Astrocyte (in vitro differentiated cells and primary cell): ENCODE measurements around the gene ZBP1. TPM values are rescaled to one million over a fixed set of nuclear protein-coding genes. Genes with fewer than 3 reads are reported as not detected.

ENCODE experiments used
- DNase-seq: peaks from one replicate; pipeline ENCODE4 v3.0.0-alpha.2; 2010; ENCODE audit warnings: low read depth
- FAIRE-seq: peaks from 2 replicates; lab custom pipeline; 2011; peaks lifted over from hg19 to GRCh38; lab: Jason Lieb, UNC
- H2AFZ ChIP-seq: 2 replicates; pipeline ENCODE4 v1.6.0; 2012; ENCODE audit warnings: low read depth, low read length, inconsistent platforms
- H3K27ac ChIP-seq: 2 replicates; pipeline ENCODE4 v1.5.1; 2011; ENCODE audit warnings: low read depth, low read length, inconsistent platforms
- H3K27me3 ChIP-seq: 2 replicates; pipeline ENCODE4 v1.6.0; 2011; ENCODE audit warnings: low read length, inconsistent platforms; ENCODE audit not compliant: insufficient read depth
- H3K36me3 ChIP-seq: 2 replicates; pipeline ENCODE4 v1.5.1; 2011; ENCODE audit warnings: low read length, inconsistent platforms; ENCODE audit not compliant: insufficient read depth
- H3K4me1 ChIP-seq: 2 replicates; pipeline ENCODE4 v1.5.1; 2011; ENCODE audit warnings: low read length, inconsistent platforms; ENCODE audit not compliant: insufficient read depth
- H3K4me2 ChIP-seq: 2 replicates; pipeline ENCODE4 v1.6.0; 2012; ENCODE audit warnings: low read length, inconsistent platforms
- H3K4me3 ChIP-seq: 2 replicates; pipeline ENCODE4 v1.5.1; 2011; ENCODE audit warnings: low read depth, mild to moderate bottlenecking, low read length, inconsistent platforms; ENCODE audit not compliant: insufficient read depth
- H3K79me2 ChIP-seq: 2 replicates; pipeline ENCODE4 v1.6.0; 2012; ENCODE audit warnings: mild to moderate bottlenecking, low read length, inconsistent platforms; ENCODE audit not compliant: insufficient read depth
- H3K9ac ChIP-seq: 2 replicates; pipeline ENCODE4 v1.6.0; 2012; ENCODE audit warnings: mild to moderate bottlenecking, low read length, inconsistent platforms
- H3K9me3 ChIP-seq: 2 replicates; pipeline ENCODE4 v1.5.1; 2012; ENCODE audit warnings: low read depth, mild to moderate bottlenecking, low read length, inconsistent platforms; ENCODE audit not compliant: insufficient read depth
- H4K20me1 ChIP-seq: 2 replicates; pipeline ENCODE4 v1.6.0; 2012; ENCODE audit warnings: low read length, inconsistent platforms; ENCODE audit not compliant: insufficient read depth
- H3K27ac Mint-ChIP-seq: one replicate; pipeline ENCODE4 v1.8.0; 2021; ENCODE audit warnings: mild to moderate bottlenecking, mixed read lengths; ENCODE audit not compliant: unreplicated experiment
- H3K27me3 Mint-ChIP-seq: one replicate; pipeline ENCODE4 v1.8.0; 2021; ENCODE audit warnings: low read depth, mixed read lengths; ENCODE audit not compliant: unreplicated experiment
- H3K36me3 Mint-ChIP-seq: one replicate; pipeline ENCODE4 v1.8.0; 2021; ENCODE audit warnings: low read depth, mixed read lengths; ENCODE audit not compliant: unreplicated experiment
- H3K4me1 Mint-ChIP-seq: one replicate; pipeline ENCODE4 v1.8.0; 2021; ENCODE audit warnings: low read depth, mixed read lengths; ENCODE audit not compliant: unreplicated experiment
- H3K4me3 Mint-ChIP-seq: one replicate; pipeline ENCODE4 v1.8.0; 2021; ENCODE audit warnings: mild to moderate bottlenecking, moderate library complexity, mixed read lengths; ENCODE audit not compliant: unreplicated experiment
- H3K9me3 Mint-ChIP-seq: one replicate; pipeline ENCODE4 v1.8.0; 2021; ENCODE audit warnings: mild to moderate bottlenecking, mixed read lengths; ENCODE audit not compliant: unreplicated experiment
- EZH2 ChIP-seq: IDR thresholded peaks from 2 replicates; pipeline ENCODE4 v1.6.1; 2012; ENCODE audit warnings: mild to moderate bottlenecking, low read length, inconsistent platforms; ENCODE audit not compliant: insufficient read depth
- total RNA-seq: library from RNA; stranded (reverse); gene quantifications from 2 replicates; pipeline ENCODE4 v1.2.1, GENCODE V29; 2021
- TF ChIP-seq, protein P1 (sequence below): IDR thresholded peaks from 2 replicates; pipeline ENCODE4 v1.5.1; 2011; ENCODE audit warnings: low read depth, mild to moderate bottlenecking, inconsistent platforms, low read length, moderate library complexity; ENCODE audit not compliant: insufficient read depth

The ZBP1 gene
- total RNA-seq, 1 donor from 2014 or later: not detected

DNA sequence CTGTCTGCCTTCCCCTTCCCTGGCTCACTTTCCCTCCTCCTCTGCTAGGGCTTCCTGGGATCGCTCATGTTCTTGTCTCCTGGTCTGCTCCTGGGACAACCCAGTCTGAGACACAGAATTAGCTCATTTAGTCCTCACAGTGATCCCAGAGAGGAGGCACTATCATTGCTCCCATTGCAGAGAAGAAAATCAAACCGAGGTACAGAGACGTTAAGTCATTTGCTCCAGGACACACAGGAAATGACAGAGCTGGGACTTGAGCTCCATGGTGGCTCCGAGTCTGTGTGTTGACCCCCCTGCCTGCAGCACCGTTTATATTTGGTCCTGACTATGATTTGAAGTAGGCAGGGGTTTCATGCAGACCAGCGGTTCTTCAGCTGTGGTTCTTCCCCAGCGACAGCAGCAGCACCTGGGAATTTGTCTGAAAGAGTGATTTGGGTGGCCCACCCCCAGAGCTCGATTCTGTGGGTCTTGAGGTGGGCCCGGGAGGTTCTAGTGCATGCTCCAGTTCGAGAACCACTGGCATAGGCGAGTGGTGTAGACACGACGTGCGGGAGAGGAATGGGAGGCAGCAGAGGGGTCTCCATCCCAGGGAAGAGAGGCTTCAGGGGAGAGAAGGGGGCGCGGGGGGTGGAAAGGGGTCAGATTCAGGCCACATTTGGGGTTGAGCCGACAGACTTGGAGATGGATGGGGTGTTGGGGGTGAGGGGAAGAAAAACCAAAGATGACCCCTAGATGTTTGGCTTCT is 34.6 kb downstream of the ZBP1 start:
- TF ChIP-seq EZH2: no peak
- TF ChIP-seq, protein P1, sequence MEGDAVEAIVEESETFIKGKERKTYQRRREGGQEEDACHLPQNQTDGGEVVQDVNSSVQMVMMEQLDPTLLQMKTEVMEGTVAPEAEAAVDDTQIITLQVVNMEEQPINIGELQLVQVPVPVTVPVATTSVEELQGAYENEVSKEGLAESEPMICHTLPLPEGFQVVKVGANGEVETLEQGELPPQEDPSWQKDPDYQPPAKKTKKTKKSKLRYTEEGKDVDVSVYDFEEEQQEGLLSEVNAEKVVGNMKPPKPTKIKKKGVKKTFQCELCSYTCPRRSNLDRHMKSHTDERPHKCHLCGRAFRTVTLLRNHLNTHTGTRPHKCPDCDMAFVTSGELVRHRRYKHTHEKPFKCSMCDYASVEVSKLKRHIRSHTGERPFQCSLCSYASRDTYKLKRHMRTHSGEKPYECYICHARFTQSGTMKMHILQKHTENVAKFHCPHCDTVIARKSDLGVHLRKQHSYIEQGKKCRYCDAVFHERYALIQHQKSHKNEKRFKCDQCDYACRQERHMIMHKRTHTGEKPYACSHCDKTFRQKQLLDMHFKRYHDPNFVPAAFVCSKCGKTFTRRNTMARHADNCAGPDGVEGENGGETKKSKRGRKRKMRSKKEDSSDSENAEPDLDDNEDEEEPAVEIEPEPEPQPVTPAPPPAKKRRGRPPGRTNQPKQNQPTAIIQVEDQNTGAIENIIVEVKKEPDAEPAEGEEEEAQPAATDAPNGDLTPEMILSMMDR: no peak
- no peaks in the 10 kb centered on the region for H3K79me2 ChIP-seq
- H4K20me1 ChIP-seq: no peaks in the 10 kb centered on the region
- H3K27ac ChIP-seq: no peak overlapping the region
- Mint-ChIP-seq H3K27ac (no peak overlapping the region), H3K36me3 (peaks cover 3% of the 10 kb centered on the region), H3K27me3 (peaks cover 57% of the 10 kb centered on the region), H3K4me3 (no peak overlapping the region), H3K9me3 (peaks cover 10% of the 10 kb centered on the region), H3K4me1 (no peaks in the 10 kb centered on the region)
- FAIRE-seq (no peak), DNase-seq (no peak)
- no peak overlapping the region for H3K4me2 ChIP-seq
- H3K4me1 ChIP-seq: peaks cover 8% of the 10 kb centered on the region
- H3K27me3 ChIP-seq: peaks cover 29% of the 10 kb centered on the region
- H3K4me3 ChIP-seq: no peak overlapping the region
- no peak overlapping the region for H3K9ac ChIP-seq
- H2AFZ ChIP-seq: no peak overlapping the region
- H3K9me3 ChIP-seq: peaks cover 12% of the 10 kb centered on the region
- H3K36me3 ChIP-seq: no peaks in the 10 kb centered on the region

DNA sequence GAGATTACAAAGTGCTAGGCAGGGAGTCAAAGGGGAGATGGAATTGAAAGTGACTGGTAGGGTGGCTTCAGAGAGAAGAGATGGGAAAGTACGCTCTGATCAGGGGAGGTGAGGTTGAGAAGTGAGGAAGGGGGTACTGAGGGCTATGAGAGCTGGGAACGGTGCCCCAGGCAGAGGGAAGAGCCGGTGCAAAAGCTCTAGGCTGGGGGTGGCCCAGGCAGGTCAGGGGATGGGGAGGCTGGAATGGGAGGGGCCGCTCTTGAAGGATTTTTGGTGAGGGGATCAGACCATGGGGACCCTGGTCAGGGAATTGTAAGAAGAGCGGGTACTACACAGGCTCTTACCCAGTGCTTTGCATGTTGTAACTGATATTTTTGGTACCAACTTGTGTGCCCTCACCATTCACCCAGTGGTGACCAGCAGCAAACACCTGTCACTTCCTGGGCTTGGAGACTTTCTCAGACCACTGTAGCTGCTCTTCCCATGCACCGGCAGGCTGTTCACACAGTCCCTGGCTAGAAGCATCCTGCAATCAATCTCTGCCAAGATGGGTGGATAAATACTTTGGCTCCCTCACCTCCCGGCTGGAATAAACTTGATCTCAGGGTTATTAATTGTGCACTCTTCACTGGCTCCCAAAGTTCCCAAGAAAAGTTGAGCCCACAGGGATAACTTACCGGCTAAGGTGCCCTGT is 35.3 kb downstream of the ZBP1 start:
- Histone ChIP-seq H3K27ac (no peak overlapping the region), H3K9me3 (peaks cover 12% of the 10 kb centered on the region), H3K27me3 (peaks cover 36% of the 10 kb centered on the region), H3K36me3 (no peaks in the 10 kb centered on the region), H3K4me3 (no peak overlapping the region), H3K79me2 (no peaks in the 10 kb centered on the region), H3K9ac (no peak overlapping the region), H4K20me1 (no peaks in the 10 kb centered on the region), H2AFZ (no peak overlapping the region), H3K4me1 (peaks cover 8% of the 10 kb centered on the region), H3K4me2 (no peak overlapping the region)
- no peak for DNase-seq
- H3K9me3 Mint-ChIP-seq: peaks cover 10% of the 10 kb centered on the region
- peaks cover 57% of the 10 kb centered on the region for H3K27me3 Mint-ChIP-seq
- no peaks in the 10 kb centered on the region for H3K4me1 Mint-ChIP-seq
- H3K4me3 Mint-ChIP-seq: no peak overlapping the region
- TF ChIP-seq, protein P1: no peak
- no peak for FAIRE-seq
- H3K27ac Mint-ChIP-seq: no peak overlapping the region
- peaks cover 3% of the 10 kb centered on the region for H3K36me3 Mint-ChIP-seq
